RWPE1 (cell line): Measurements from ENCODE around the gene KLF16.

Source experiments
- CTCF ChIA-PET: fragments of 350-600 bp; sonication (Branson Sonifier 250); formaldehyde crosslinking; extraction: SDS; loops from one replicate; lab custom pipeline; 2021; lab: Yijun Ruan, JAX
- POLR2A ChIA-PET: fragments of 400-600 bp; formaldehyde crosslinking; extraction: SDS; loops from one replicate; lab custom pipeline; 2020; ENCODE audit warnings: antibody characterized with exemption; ENCODE audit not compliant: low non-redundant PET; lab: Yijun Ruan, JAX
- DNase-seq: peaks from one replicate; pipeline ENCODE4 v3.0.0; 2012; ENCODE audit warnings: low spot score
- H3K27ac ChIP-seq: fragments of 450-650 bp; 2 replicates; pipeline ENCODE4 v1.5.1; 2017
- CTCF ChIP-seq: fragments of 450-650 bp; conservative IDR thresholded peaks from 2 replicates; pipeline ENCODE4 v1.5.1; 2017; ENCODE audit warnings: low read depth, mild to moderate bottlenecking

KLF16 gene

GRCh38 chr19:1810439-1811160 lies 52.8 kb downstream of the KLF16 start:
- no peak for DNase-seq
- CTCF ChIA-PET: interaction anchor here (0.7 to 1.2 kb wide), 3 partner anchors 16 to 264 kb away, joined by 3 to 5 read pairs (median 3); no protein-coding TSS in a partner anchor
- TF ChIP-seq CTCF: no peak

GRCh38 chr19:1809678-1810077 lies 53.7 kb downstream of the KLF16 start:
- ChIA-PET CTCF (interaction anchor here (0.6 to 1.2 kb wide), 3 partner anchors 16 to 137 kb away, joined by 3 to 4 read pairs (median 3); no protein-coding TSS in a partner anchor), POLR2A (no interaction called here)
- no peak for DNase-seq
- peak overlapping the region; percentile 93 for H3K27ac ChIP-seq
- TF ChIP-seq CTCF: no peak

More at GRCh38 chr19:1810439-1811160, 52.8 kb downstream of the KLF16 start:
- POLR2A ChIA-PET: interaction anchor here (0.5 kb wide), 1 partner anchor 112 kb away, joined by 11 read pairs; no protein-coding TSS in a partner anchor
- H3K27ac ChIP-seq: peak overlapping the region; percentile 93

DNA sequence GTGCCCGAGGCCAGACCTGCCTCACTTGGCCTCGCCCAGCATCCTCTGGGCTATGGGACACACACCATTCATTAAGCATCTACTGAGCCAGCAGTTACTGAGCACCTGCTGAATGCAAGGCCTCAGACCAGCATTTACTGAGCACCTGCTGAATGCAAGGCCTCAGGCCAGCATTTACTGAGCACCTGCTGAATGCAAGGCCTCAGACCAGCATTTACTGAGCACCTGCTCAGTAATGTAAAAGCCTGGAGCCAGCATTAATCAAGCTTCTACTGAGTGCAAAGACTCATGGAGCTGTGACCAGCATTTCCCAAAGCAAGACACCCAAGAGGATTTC lies 55.0 kb downstream of the KLF16 start:
- ChIA-PET POLR2A (no interaction called here), CTCF (no interaction called here)
- DNase-seq: no peak
- no peak for TF ChIP-seq CTCF
- peak overlapping the region; percentile 93 for H3K27ac ChIP-seq

DNA sequence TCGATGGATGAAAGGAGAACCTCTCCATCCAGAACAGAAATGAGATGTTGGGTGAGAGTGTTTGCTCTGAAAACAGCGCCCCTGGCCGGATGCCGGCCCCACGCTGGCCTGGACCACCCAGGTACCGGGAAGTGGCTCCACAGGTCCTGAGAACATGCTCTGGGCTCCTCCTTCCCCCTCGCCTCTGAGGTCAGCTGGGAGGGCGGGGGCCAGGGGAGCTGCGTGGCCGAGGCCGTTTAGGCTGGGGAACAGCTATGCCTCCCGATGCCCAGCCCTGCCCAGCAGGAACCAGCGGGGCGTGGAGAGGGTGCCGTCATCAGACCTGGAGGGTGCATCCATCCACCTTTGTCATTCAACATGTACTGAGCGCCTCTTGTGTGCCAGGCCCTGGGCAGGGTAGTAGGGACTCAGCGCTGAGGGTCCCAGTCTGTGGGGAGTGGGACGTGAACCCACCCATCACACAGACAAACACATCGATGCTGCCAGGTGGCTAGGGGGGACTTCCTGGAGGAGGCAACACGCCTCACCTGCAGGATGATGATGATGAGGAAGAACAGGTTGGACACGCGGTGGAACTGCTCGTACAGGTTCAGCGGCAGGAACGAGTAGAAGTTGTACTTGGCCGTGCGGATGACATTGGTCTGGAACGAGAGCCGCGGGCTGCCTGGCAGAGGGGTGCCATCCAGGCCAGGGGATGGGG lies 55.5 kb downstream of the KLF16 start:
- ChIA-PET CTCF (interaction anchor here (0.9 kb wide), 1 partner anchor 19 kb away, joined by 3 read pairs; no protein-coding TSS in a partner anchor), POLR2A (no interaction called here)
- no peak for TF ChIP-seq CTCF
- no peak overlapping the region for H3K27ac ChIP-seq
- no peak for DNase-seq

GRCh38 chr19:1807030-1807694 lies 56.2 kb downstream of the KLF16 start:
- ChIA-PET CTCF (interaction anchor here (0.9 kb wide), 1 partner anchor 19 kb away, joined by 3 read pairs; no protein-coding TSS in a partner anchor), POLR2A (no interaction called here)
- no peak overlapping the region for H3K27ac ChIP-seq
- no peak for DNase-seq
- no peak for TF ChIP-seq CTCF
